ENCODE measurements around the gene VSIR. TPM values are rescaled to one million over a fixed set of nuclear protein-coding genes. Genes with fewer than 3 reads are reported as not detected.

VSIR gene
- total RNA-seq, 1 donor from 2014 or later: not detected

DNA sequence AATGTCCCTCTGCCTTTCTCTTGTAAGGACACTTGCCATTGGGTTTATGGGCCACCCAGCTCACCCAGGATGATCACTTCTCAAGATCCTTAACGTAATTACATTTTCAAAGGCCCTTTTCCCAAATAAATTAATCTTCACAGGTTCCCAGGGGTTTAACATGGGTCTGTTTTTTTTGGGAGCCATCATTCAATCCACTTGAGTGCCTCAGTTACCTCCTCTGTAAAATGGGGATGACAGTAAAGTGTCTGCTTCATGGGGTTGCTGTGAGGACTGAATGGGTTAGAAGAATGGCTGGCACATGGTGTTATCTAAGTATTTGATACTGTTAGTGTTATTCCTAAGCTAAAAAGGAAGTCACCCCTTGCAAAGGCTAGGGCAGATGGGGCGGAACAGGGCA lies 61.1 kb downstream of the VSIR start:
- Mint-ChIP-seq H3K9me3 (no peaks in the 10 kb centered on the region), H3K27me3 (ENCODE audit: low read depth) (no peaks in the 10 kb centered on the region), H3K4me1 (peaks cover 7% of the 10 kb centered on the region), H3K36me3 (ENCODE audit: low read depth) (no peaks in the 10 kb centered on the region), H3K4me3 (no peak overlapping the region), H3K27ac (ENCODE audit: unreplicated experiment) (no peak overlapping the region)
- no peak for DNase-seq (ENCODE audit: low read depth, low spot score)
- TF ChIP-seq, protein P1, sequence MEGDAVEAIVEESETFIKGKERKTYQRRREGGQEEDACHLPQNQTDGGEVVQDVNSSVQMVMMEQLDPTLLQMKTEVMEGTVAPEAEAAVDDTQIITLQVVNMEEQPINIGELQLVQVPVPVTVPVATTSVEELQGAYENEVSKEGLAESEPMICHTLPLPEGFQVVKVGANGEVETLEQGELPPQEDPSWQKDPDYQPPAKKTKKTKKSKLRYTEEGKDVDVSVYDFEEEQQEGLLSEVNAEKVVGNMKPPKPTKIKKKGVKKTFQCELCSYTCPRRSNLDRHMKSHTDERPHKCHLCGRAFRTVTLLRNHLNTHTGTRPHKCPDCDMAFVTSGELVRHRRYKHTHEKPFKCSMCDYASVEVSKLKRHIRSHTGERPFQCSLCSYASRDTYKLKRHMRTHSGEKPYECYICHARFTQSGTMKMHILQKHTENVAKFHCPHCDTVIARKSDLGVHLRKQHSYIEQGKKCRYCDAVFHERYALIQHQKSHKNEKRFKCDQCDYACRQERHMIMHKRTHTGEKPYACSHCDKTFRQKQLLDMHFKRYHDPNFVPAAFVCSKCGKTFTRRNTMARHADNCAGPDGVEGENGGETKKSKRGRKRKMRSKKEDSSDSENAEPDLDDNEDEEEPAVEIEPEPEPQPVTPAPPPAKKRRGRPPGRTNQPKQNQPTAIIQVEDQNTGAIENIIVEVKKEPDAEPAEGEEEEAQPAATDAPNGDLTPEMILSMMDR (conservative IDR thresholded peaks at IDR 0.05): no peak

DNA sequence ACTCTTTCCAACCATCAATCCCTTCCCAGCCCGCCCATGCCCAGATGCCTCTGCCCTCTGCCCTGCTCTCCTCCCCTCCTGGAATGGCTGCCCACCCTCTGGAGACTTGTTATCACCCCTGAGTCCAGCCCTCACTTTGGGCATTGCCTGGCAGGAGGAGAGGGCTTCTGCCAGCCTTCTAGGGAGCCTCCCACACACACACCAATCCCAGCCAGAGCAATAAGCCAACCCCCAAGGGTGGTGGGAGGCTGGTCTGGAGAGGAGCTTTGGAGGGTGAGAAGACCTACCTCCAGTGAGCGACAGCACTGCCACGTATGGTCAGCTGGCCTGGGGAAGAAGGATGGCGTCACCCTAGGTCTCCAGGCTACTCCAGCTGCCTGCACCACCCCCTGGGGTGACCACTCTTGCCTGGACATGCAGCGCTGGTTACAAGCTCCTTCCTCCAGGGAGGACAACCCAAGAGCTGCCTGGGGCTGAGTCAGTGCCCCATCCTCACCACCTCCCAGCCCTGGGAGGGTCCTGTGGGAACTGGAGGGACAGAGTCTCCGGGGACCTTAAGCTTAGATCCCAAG lies 62.2 kb downstream of the VSIR start:
- Mint-ChIP-seq H3K36me3 (ENCODE audit: low read depth) (no peaks in the 10 kb centered on the region), H3K4me1 (peaks cover 7% of the 10 kb centered on the region), H3K27me3 (ENCODE audit: low read depth) (no peaks in the 10 kb centered on the region), H3K4me3 (no peak overlapping the region), H3K27ac (ENCODE audit: unreplicated experiment) (peak overlapping the region; percentile 27), H3K9me3 (no peaks in the 10 kb centered on the region)
- DNase-seq (ENCODE audit: low read depth, low spot score): no peak
- TF ChIP-seq, protein P1 (conservative IDR thresholded peaks at IDR 0.05): no peak

DNA sequence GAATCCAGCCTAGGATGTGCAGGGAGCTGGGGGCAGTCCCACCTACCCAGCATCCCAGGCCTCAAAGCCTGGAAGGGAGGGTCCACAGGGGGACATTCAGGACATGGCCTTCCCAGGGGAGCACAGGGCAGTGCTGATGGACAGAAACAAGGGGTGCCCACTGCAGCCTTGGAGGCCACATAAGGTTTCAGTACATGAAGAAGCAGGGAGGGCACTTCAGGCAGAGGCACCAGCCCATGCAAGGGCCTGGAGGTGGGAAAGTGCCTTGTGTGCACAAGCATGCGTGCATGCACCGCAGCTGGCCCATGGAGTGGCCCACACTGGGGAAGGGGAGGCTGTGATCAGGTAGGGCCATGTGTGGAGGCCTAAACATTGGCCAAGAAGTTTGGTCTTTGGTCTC lies 62.8 kb downstream of the VSIR start:
- no peak for DNase-seq (ENCODE audit: low read depth, low spot score)

DNA sequence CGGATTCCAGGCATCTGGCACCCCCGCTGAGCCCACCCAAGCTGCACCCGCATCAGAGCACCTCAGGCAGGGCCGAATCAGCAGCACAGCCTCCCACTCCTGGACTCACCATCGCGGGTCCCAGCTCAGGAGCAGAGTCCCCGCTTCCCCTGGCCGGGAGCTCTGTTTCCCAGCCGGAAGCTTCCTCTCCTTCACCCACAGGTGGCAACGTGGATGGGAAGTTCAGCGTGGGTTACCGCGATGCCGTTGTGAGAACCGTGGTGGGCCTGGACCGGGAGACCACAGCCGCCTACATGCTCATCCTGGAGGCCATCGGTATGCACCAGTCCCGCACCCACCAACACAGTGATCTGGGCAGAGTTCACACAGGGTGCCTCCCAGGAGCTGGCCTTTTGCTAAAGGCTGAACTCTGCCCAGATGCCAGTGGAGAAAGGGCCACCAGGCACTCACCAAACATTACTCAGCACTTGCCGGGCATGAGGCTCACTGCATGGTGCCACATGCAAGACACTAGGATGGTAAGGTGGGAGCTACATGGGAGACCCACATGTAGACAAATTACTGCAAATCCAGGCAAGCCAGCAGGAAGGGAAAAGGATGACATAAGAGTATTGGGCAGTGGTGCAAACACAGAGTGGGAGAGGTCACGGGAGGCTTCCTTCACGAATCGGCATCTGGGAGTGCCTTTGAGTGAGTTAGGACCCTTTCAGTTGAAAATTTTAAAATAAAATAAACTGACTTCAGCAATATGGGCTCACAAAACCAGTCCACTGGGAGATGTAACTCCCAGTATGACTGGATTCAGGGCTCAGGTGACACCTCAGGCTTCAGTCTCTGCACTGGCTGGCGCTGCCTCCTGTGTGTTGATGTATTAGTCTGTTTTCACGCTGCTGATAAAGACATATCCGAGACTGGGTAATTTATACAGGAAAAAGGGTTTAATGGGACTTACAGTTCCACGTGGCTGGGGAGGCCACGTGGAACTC lies 64.1 kb downstream of the VSIR start:
- Mint-ChIP-seq H3K27ac (ENCODE audit: unreplicated experiment) (no peak overlapping the region), H3K9me3 (no peaks in the 10 kb centered on the region), H3K4me3 (no peak overlapping the region), H3K4me1 (peaks cover 7% of the 10 kb centered on the region), H3K27me3 (ENCODE audit: low read depth) (no peaks in the 10 kb centered on the region), H3K36me3 (ENCODE audit: low read depth) (no peaks in the 10 kb centered on the region)
- TF ChIP-seq, protein P1 (conservative IDR thresholded peaks at IDR 0.05): no peak
- DNase-seq (ENCODE audit: low read depth, low spot score): no peak

More for the DNA sequence above, 62.8 kb downstream of the VSIR start:
- Mint-ChIP-seq H3K27me3 (ENCODE audit: low read depth) (no peaks in the 10 kb centered on the region), H3K9me3 (no peaks in the 10 kb centered on the region), H3K4me1 (peaks cover 7% of the 10 kb centered on the region), H3K36me3 (ENCODE audit: low read depth) (no peaks in the 10 kb centered on the region), H3K27ac (ENCODE audit: unreplicated experiment) (no peak overlapping the region), H3K4me3 (no peak overlapping the region)
- TF ChIP-seq, protein P1 (conservative IDR thresholded peaks at IDR 0.05): no peak

DNA sequence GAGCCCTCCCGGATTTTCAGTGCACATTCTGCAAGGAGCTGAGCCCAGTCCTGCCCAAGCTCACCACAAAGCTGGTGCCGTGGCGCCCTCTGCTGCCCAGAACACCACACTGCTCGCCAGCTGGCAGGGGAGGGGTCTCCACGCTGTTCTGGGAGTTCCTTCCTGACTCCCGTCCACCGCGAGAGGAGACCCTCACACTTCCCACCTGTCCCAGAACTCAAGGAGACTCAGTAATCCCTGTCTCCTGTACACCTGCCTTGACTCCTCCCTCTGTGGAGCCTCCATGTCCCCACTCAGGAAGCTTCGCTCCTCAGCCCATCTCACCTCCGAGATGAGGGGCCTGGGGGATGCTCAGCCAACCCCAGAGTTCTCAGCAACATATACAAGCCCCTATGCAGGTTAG lies 65.0 kb downstream of the VSIR start:
- Mint-ChIP-seq H3K4me3 (no peak overlapping the region), H3K36me3 (ENCODE audit: low read depth) (no peaks in the 10 kb centered on the region), H3K27me3 (ENCODE audit: low read depth) (no peaks in the 10 kb centered on the region), H3K9me3 (no peaks in the 10 kb centered on the region), H3K27ac (ENCODE audit: unreplicated experiment) (no peak overlapping the region), H3K4me1 (peaks cover 3% of the 10 kb centered on the region)
- peak; percentile 93 for DNase-seq (ENCODE audit: low read depth, low spot score)
- TF ChIP-seq, protein P1 (conservative IDR thresholded peaks at IDR 0.05): peak; percentile 94

Measured in neural crest cell (in vitro differentiated cells).